ENCODE measurements around the gene GEN1. TPM values are rescaled to one million over a fixed set of nuclear protein-coding genes. Genes with fewer than 3 reads are reported as not detected.

Gene GEN1
- total and polyA plus RNA-seq, 4 donors: 1.2 to 12.7 (median 7.8) TPM

DNA sequence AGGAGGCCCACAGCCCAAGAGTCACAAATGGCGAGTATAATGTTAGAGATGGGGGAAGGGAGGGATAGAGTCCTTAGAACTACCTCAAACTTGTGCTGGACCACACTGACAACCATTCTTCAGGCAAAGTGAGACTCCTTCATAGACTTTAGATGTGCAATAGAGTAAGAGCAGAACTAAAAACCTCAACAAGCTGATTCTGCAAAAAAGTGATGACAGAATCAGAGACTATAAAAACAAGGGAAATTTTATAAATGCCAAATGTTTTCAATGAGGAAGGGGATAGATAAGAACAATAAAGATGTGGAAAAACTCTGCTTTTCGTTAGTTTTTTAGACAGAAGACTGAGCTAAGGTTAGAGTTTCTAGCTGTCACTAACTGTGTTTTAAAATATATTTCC is 18.1 kb upstream of the GEN1 start:
- 97% methylated on average over 2 of the region's 2 CpGs for WGBS
- no peaks in the 10 kb centered on the region for H3K27me3 ChIP-seq (ENCODE audit: control insufficient read depth in 4 of 4, insufficient read depth in 4 of 4, low read length in 3 of 4)

More for the DNA sequence above, 18.1 kb upstream of the GEN1 start:
- Histone ChIP-seq H3K36me3 (ENCODE audit: control insufficient read depth in 4 of 4, insufficient read depth in 3 of 4, low read depth in 1 of 4, low read length in 3 of 4) (peaks cover 3 to 59% (median 45%) of the 10 kb centered on the region in 4 donors), H3K9ac (ENCODE audit: low read depth in 1 of 2, low read length in 2 of 2) (no peak overlapping the region), H3K9me3 (ENCODE audit: control insufficient read depth in 4 of 4, low read length in 3 of 4) (no peaks in the 10 kb centered on the region), H3K4me3 (ENCODE audit: low read depth in 1 of 3, low read length in 3 of 3) (no peak overlapping the region), H3K4me1 (ENCODE audit: control insufficient read depth in 4 of 4, insufficient read depth in 4 of 4, low read length in 3 of 4) (peaks cover 0 to 3% (median 0%) of the 10 kb centered on the region in 4 donors), H3K27ac (ENCODE audit: low read depth in 1 of 2, low read length in 2 of 2) (no peak overlapping the region)
- TF ChIP-seq TAF1 (conservative IDR thresholded peaks at IDR 0.05) (no peak), JUND (IDR thresholded peaks at IDR 0.05) (no peak), SP1 (IDR thresholded peaks at IDR 0.05) (no peak), RXRA (IDR thresholded peaks at IDR 0.05) (no peak), FOXA2 (IDR thresholded peaks at IDR 0.05) (no peak), GABPA (IDR thresholded peaks at IDR 0.05 in 1 of 2, conservative IDR thresholded peaks at IDR 0.05 in 1 of 2) (no peak), HNF4G (IDR thresholded peaks at IDR 0.05) (no peak), RAD21 (IDR thresholded peaks at IDR 0.05) (no peak), YY1 (IDR thresholded peaks at IDR 0.05) (no peak), HNF4A (conservative IDR thresholded peaks at IDR 0.05) (no peak), ZBTB33 (IDR thresholded peaks at IDR 0.05) (no peak), FOXA1 (IDR thresholded peaks at IDR 0.05) (no peak), EGR1 (IDR thresholded peaks at IDR 0.05; ENCODE audit: low read depth in 2 of 2) (no peak), NR2F2 (IDR thresholded peaks at IDR 0.05) (no peak), ATF3 (IDR thresholded peaks at IDR 0.05) (no peak)
- TF ChIP-seq, protein P1, sequence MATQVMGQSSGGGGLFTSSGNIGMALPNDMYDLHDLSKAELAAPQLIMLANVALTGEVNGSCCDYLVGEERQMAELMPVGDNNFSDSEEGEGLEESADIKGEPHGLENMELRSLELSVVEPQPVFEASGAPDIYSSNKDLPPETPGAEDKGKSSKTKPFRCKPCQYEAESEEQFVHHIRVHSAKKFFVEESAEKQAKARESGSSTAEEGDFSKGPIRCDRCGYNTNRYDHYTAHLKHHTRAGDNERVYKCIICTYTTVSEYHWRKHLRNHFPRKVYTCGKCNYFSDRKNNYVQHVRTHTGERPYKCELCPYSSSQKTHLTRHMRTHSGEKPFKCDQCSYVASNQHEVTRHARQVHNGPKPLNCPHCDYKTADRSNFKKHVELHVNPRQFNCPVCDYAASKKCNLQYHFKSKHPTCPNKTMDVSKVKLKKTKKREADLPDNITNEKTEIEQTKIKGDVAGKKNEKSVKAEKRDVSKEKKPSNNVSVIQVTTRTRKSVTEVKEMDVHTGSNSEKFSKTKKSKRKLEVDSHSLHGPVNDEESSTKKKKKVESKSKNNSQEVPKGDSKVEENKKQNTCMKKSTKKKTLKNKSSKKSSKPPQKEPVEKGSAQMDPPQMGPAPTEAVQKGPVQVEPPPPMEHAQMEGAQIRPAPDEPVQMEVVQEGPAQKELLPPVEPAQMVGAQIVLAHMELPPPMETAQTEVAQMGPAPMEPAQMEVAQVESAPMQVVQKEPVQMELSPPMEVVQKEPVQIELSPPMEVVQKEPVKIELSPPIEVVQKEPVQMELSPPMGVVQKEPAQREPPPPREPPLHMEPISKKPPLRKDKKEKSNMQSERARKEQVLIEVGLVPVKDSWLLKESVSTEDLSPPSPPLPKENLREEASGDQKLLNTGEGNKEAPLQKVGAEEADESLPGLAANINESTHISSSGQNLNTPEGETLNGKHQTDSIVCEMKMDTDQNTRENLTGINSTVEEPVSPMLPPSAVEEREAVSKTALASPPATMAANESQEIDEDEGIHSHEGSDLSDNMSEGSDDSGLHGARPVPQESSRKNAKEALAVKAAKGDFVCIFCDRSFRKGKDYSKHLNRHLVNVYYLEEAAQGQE (IDR thresholded peaks at IDR 0.05): no peak
- TF ChIP-seq, protein P2, sequence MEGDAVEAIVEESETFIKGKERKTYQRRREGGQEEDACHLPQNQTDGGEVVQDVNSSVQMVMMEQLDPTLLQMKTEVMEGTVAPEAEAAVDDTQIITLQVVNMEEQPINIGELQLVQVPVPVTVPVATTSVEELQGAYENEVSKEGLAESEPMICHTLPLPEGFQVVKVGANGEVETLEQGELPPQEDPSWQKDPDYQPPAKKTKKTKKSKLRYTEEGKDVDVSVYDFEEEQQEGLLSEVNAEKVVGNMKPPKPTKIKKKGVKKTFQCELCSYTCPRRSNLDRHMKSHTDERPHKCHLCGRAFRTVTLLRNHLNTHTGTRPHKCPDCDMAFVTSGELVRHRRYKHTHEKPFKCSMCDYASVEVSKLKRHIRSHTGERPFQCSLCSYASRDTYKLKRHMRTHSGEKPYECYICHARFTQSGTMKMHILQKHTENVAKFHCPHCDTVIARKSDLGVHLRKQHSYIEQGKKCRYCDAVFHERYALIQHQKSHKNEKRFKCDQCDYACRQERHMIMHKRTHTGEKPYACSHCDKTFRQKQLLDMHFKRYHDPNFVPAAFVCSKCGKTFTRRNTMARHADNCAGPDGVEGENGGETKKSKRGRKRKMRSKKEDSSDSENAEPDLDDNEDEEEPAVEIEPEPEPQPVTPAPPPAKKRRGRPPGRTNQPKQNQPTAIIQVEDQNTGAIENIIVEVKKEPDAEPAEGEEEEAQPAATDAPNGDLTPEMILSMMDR (IDR thresholded peaks at IDR 0.05; ENCODE audit: low read depth, low read length, missing input control): no peak
- TF ChIP-seq, protein P3, sequence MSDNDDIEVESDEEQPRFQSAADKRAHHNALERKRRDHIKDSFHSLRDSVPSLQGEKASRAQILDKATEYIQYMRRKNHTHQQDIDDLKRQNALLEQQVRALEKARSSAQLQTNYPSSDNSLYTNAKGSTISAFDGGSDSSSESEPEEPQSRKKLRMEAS (IDR thresholded peaks at IDR 0.05): no peak
- no peak for DNase-seq (ENCODE audit: low spot score)
